B cell (primary cell): ENCODE results near the gene SSBP3. TPM values are rescaled to one million over a fixed set of nuclear protein-coding genes. Genes with fewer than 3 reads are reported as not detected.

ENCODE experiments used
- ATAC-seq: fragments of 200-7000 bp; cut with Tn5 transposase; one replicate; pipeline ENCODE4 v1.10.0; 2021; ENCODE audit warnings: low read depth, mild to moderate bottlenecking, moderate number of reproducible peaks, moderate library complexity
- CTCF ChIA-PET: fragments of 350-600 bp; sonication (Branson Sonifier 250); formaldehyde crosslinking; loops from one replicate; lab custom pipeline; 2021; ENCODE audit warnings: antibody characterized with exemption, inconsistent platforms; lab: Charles Lee
- POLR2A ChIA-PET: fragments of 350-600 bp; sonication (Branson Sonifier 250); formaldehyde crosslinking; loops from one replicate; lab custom pipeline; 2021; ENCODE audit warnings: antibody characterized with exemption; lab: Charles Lee
- DNase-seq: peaks from one replicate; pipeline ENCODE4 v3.0.0; 2013
- H2AFZ ChIP-seq: 2 replicates; pipeline ENCODE4 v1.6.1; 2012; ENCODE audit warnings: mild to moderate bottlenecking, low read depth, low read length; ENCODE audit not compliant: insufficient read depth, poor library complexity, severe bottlenecking
- H3K27ac ChIP-seq, 2 donors: 1 replicate in 1 of 2; 2 replicates in 1 of 2; pipeline ENCODE4 v1.5.1; 2012 to 2013; ENCODE audit warnings: low read length in 2 of 2, mild to moderate bottlenecking in 2 of 2, moderate library complexity in 1 of 2
- H3K27me3 ChIP-seq, 4 experiments: fragments of 200-600 bp in 1 of 4; sonication (generic) in 1 of 4; replicated peaks in 1 of 4; 1 replicate in 2 of 4; 2 replicates in 2 of 4; pipeline versions ENCODE4 v1.6.1 to v1.7.0; 2013 to 2016; ENCODE audit warnings: low read length in 3 of 4, mild to moderate bottlenecking in 2 of 4, mixed read lengths in 1 of 4, moderate library complexity in 1 of 4; ENCODE audit not compliant: insufficient read depth in 4 of 4, control insufficient read depth in 3 of 4; ENCODE audit errors: control extremely low read depth in 1 of 4
- H3K36me3 ChIP-seq, 2 experiments: replicated peaks in 1 of 2; 1 replicate in 1 of 2; 2 replicates in 1 of 2; pipeline versions ENCODE4 v1.6.1 to v1.7.1; 2013; ENCODE audit warnings: low read length in 1 of 2; ENCODE audit not compliant: insufficient read depth in 2 of 2, control insufficient read depth in 1 of 2; ENCODE audit errors: control extremely low read depth in 1 of 2, extremely low read depth in 1 of 2
- H3K4me1 ChIP-seq, 2 donors: fragments of 200-600 bp in 1 of 2; sonication (generic) in 1 of 2; 1 replicate in 1 of 2; 2 replicates in 1 of 2; pipeline versions ENCODE4 v1.5.1 to v1.6.1; 2013 to 2017; ENCODE audit warnings: low read length in 2 of 2; ENCODE audit not compliant: control insufficient read depth in 2 of 2, insufficient read depth in 2 of 2
- H3K4me2 ChIP-seq: replicated peaks from 2 replicates; pipeline ENCODE3; 2012; ENCODE audit warnings: mild to moderate bottlenecking, low read depth, low read length; ENCODE audit not compliant: poor library complexity, severe bottlenecking
- H3K4me3 ChIP-seq, 5 experiments: fragments of 200-600 bp in 1 of 5; sonication (generic) in 1 of 5; 1 replicate in 3 of 5; 2 replicates in 2 of 5; pipeline versions ENCODE4 v1.5.1 to v1.7.0; 2011 to 2016; ENCODE audit warnings: low read length in 4 of 5, mild to moderate bottlenecking in 4 of 5, low read depth in 2 of 5, control low read depth in 1 of 5, moderate library complexity in 1 of 5; ENCODE audit not compliant: insufficient read depth in 1 of 5; ENCODE audit errors: control extremely low read depth in 1 of 5, extremely low read depth in 1 of 5
- H3K79me2 ChIP-seq: fragments of 200-600 bp; sonication (generic); one replicate; pipeline ENCODE4 v1.6.0; 2016; ENCODE audit warnings: low read length; ENCODE audit not compliant: control insufficient read depth, insufficient read depth
- H3K9ac ChIP-seq: fragments of 200-600 bp; sonication (generic); 2 replicates; pipeline ENCODE4 v1.6.1; 2017; ENCODE audit warnings: mild to moderate bottlenecking, low read length, moderate library complexity
- H3K9me3 ChIP-seq, 3 donors: one replicate each; pipeline versions ENCODE4 v1.6.1 to v1.7.1; 2013; ENCODE audit warnings: low read length in 2 of 3; ENCODE audit not compliant: control insufficient read depth in 2 of 3, insufficient read depth in 1 of 3; ENCODE audit errors: control extremely low read depth in 1 of 3
- H4K20me1 ChIP-seq: 2 replicates; pipeline ENCODE4 v1.6.0; 2012; ENCODE audit warnings: mild to moderate bottlenecking, low read length; ENCODE audit not compliant: insufficient read depth, control insufficient read depth, poor library complexity, severe bottlenecking
- H3K27ac Mint-ChIP-seq: one replicate; pipeline ENCODE4 v1.8.0; 2021; ENCODE audit warnings: mixed read lengths
- H3K27me3 Mint-ChIP-seq: one replicate; pipeline ENCODE4 v1.8.0; 2021; ENCODE audit warnings: mixed read lengths
- H3K4me1 Mint-ChIP-seq: one replicate; pipeline ENCODE4 v1.8.0; 2021; ENCODE audit warnings: mixed read lengths
- H3K4me3 Mint-ChIP-seq: one replicate; pipeline ENCODE4 v1.8.0; 2021; ENCODE audit warnings: mixed read lengths
- H3K9me3 Mint-ChIP-seq: one replicate; pipeline ENCODE4 v1.8.0; 2022; ENCODE audit warnings: mixed read lengths; ENCODE audit not compliant: insufficient read depth
- EZH2 ChIP-seq: IDR thresholded peaks from 2 replicates; pipeline ENCODE4 v1.6.1; 2012; ENCODE audit warnings: borderline replicate concordance, low read depth, mild to moderate bottlenecking, moderate library complexity, low read length; ENCODE audit not compliant: insufficient read depth, poor library complexity, severe bottlenecking
- WGBS: methylation state at CpG from one replicate; pipeline ENCODE4 v1.1.5; 2013; ENCODE audit warnings: missing lambda C conversion rate; ENCODE audit not compliant: insufficient coverage; 5-methylcytosine and 5-hydroxymethylcytosine counted together
- intact Hi-C: fragments of 100-400 bp; cut with micrococcal nuclease; formaldehyde crosslinking; loops from one replicate; pipeline ENCODE4 v1.10.0; 2022
- polyA plus RNA-seq: library from polyadenylated mRNA; depleted of rRNA; stranded (reverse); fragments of >200 nt; gene quantifications from 2 replicates; pipeline ENCODE4 v1.2.3, GENCODE V29; 2012
- total RNA-seq, 2 donors: library from RNA; stranded (reverse); fragments of 120-200 nt in 1 of 2; gene quantifications; 1 replicate in 1 of 2; 2 replicates in 1 of 2; pipeline versions ENCODE4 v1.2.3 to v1.2.4, GENCODE V29; 2013 to 2022
- TF ChIP-seq, protein P1 (sequence below): fragments of 200-600 bp; IDR thresholded peaks from one replicate; pipeline ENCODE4 v1.8.0; 2022; ENCODE audit warnings: antibody characterized with exemption, mild to moderate bottlenecking

SSBP3 gene
- total and polyA plus RNA-seq, 2 donors (not counting 1 experiment from before 2014, with no cell fraction given) = 16.9 to 30.7 TPM

DNA sequence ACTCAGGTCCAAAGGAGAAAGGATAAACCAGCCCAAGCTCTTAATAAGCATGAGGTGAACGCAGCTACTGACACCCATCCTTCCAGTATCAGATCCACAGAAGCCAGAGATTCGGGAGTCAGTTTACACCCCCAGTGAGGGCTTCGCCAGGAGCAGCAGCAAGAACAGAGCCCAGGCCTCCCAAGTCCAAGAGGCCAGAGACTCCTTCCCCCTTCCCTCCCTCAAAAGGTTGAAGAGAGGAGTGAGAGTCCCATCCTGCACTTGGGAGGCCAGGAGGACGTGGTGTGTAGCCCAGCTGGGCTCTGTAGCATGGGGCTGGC lies 133.5 kb downstream of the SSBP3 start:
- DNase-seq = no peak
- Histone ChIP-seq H2AFZ (no peak overlapping the region), H3K79me2 (peaks cover 4% of the 10 kb centered on the region), H3K4me3 (no peak overlapping the region), H3K27ac (no peak overlapping the region), H3K9ac (no peak overlapping the region), H3K4me2 (no peak overlapping the region), H3K4me1 (no peaks in the 10 kb centered on the region), H3K36me3 (no peaks in the 10 kb centered on the region), H3K27me3 (no peaks in the 10 kb centered on the region), H3K9me3 (no peaks in the 10 kb centered on the region), H4K20me1 (no peaks in the 10 kb centered on the region)
- H3K27ac Mint-ChIP-seq = no peak overlapping the region
- no peak for TF ChIP-seq EZH2
- TF ChIP-seq, protein P1, sequence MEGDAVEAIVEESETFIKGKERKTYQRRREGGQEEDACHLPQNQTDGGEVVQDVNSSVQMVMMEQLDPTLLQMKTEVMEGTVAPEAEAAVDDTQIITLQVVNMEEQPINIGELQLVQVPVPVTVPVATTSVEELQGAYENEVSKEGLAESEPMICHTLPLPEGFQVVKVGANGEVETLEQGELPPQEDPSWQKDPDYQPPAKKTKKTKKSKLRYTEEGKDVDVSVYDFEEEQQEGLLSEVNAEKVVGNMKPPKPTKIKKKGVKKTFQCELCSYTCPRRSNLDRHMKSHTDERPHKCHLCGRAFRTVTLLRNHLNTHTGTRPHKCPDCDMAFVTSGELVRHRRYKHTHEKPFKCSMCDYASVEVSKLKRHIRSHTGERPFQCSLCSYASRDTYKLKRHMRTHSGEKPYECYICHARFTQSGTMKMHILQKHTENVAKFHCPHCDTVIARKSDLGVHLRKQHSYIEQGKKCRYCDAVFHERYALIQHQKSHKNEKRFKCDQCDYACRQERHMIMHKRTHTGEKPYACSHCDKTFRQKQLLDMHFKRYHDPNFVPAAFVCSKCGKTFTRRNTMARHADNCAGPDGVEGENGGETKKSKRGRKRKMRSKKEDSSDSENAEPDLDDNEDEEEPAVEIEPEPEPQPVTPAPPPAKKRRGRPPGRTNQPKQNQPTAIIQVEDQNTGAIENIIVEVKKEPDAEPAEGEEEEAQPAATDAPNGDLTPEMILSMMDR = no peak
- no peaks in the 10 kb centered on the region for H3K9me3 Mint-ChIP-seq
- H3K27me3 Mint-ChIP-seq = no peaks in the 10 kb centered on the region
- no peak for ATAC-seq
- CTCF ChIA-PET = interaction anchor here (0.6 kb wide), 1 partner anchor 96 kb away, joined by 3 read pairs; no protein-coding TSS in a partner anchor
- no peak overlapping the region for H3K4me3 Mint-ChIP-seq
- POLR2A ChIA-PET = no interaction called here
- intact Hi-C loops = no loop called here
- WGBS = no CpG with 5 or more reads among the region's 4 CpGs
- no peaks in the 10 kb centered on the region for H3K4me1 Mint-ChIP-seq

DNA sequence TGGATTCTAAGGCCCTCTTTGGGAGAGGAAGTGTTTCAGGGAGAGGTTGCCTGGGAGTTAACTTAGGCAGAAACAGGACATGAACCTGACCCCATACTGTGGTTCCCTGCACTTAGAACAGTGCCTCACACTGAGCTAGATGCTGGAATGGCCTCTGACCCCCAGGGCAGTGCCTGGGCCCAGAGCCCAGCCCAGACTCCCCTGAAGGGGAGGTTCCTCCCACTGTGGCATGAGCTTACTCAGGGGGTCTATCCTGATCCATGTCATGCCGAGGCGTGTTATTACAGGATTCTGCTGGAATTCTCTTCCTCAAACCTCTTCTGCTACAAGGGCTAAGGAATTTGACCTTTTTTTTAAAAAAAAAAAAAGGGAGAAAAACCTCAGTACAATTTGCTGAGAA lies 134.1 kb downstream of the SSBP3 start:
- no peak overlapping the region for H3K4me3 Mint-ChIP-seq

More for the DNA sequence above, 134.1 kb downstream of the SSBP3 start:
- Histone ChIP-seq H3K27me3 (no peaks in the 10 kb centered on the region), H3K79me2 (peaks cover 4% of the 10 kb centered on the region), H3K4me3 (no peak overlapping the region), H2AFZ (no peak overlapping the region), H4K20me1 (no peaks in the 10 kb centered on the region), H3K4me2 (no peak overlapping the region), H3K4me1 (no peaks in the 10 kb centered on the region), H3K27ac (no peak overlapping the region), H3K9ac (no peak overlapping the region), H3K36me3 (no peaks in the 10 kb centered on the region), H3K9me3 (no peaks in the 10 kb centered on the region)
- intact Hi-C loops = no loop called here
- Mint-ChIP-seq H3K4me1 (no peaks in the 10 kb centered on the region), H3K27me3 (no peaks in the 10 kb centered on the region), H3K9me3 (no peaks in the 10 kb centered on the region), H3K27ac (no peak overlapping the region)
- ChIA-PET POLR2A (no interaction called here), CTCF (no interaction called here)
- TF ChIP-seq EZH2 = no peak
- TF ChIP-seq, protein P1 = no peak
- ATAC-seq (no peak), DNase-seq (no peak)
- no CpG with 5 or more reads among the region's 2 CpGs for WGBS
